HG02759 (cell line): Measurements from ENCODE around the gene CCDC33.

Experiments
- ATAC-seq: cut with Tn5 transposase; IDR thresholded peaks from one replicate; pipeline ENCODE4 v1.9.1; 2021; ENCODE audit warnings: mild to moderate bottlenecking, moderate library complexity; ENCODE audit not compliant: unreplicated experiment

Gene CCDC33

GRCh38 chr15:74376825-74377581, 140.9 kb downstream of the CCDC33 start:
- no peak for ATAC-seq

- ATAC-seq, result no peak
Measured at GRCh38 chr15:74377831-74378766, 142.0 kb downstream of the CCDC33 start.

- no peak for ATAC-seq
Measured at GRCh38 chr15:74378848-74379247, 142.7 kb downstream of the CCDC33 start.

- ATAC-seq, result no peak
Measured at GRCh38 chr15:74380361-74381189, 144.4 kb downstream of the CCDC33 start.

GRCh38 chr15:74381190-74381453, 145.0 kb downstream of the CCDC33 start:
- no peak for ATAC-seq

- ATAC-seq, result no peak
Measured at GRCh38 chr15:74381481-74381880, 145.4 kb downstream of the CCDC33 start.

- ATAC-seq, result no peak
Measured at GRCh38 chr15:74382004-74382816, 146.1 kb downstream of the CCDC33 start.

DNA sequence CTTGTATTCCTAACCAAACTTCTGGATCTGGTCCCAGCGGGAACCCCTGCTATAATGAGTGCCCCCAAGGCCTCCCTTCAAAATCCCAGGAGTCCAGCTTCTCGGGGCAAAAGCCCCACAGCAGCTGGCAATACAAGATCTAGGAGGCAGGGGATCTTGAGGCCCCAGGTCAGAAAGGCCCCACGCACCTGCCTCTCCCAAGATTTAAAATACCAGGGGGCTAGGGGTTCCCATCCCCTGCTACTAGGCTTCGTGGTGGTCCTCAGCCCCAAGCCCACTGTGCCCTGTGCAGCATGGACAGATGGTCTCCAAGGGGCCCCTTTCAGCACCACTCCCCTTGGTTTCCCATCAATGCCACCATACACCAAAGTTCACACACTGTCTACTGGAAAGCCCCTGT, 147.2 kb downstream of the CCDC33 start:
- ATAC-seq, result no peak

GRCh38 chr15:74383695-74384565, 147.8 kb downstream of the CCDC33 start:
- peak; percentile 37 for ATAC-seq

GRCh38 chr15:74384566-74384880, 148.4 kb downstream of the CCDC33 start:
- ATAC-seq, result no peak

- ATAC-seq, result peak; percentile 58
Measured at GRCh38 chr15:74384881-74385643, 148.9 kb downstream of the CCDC33 start.

DNA sequence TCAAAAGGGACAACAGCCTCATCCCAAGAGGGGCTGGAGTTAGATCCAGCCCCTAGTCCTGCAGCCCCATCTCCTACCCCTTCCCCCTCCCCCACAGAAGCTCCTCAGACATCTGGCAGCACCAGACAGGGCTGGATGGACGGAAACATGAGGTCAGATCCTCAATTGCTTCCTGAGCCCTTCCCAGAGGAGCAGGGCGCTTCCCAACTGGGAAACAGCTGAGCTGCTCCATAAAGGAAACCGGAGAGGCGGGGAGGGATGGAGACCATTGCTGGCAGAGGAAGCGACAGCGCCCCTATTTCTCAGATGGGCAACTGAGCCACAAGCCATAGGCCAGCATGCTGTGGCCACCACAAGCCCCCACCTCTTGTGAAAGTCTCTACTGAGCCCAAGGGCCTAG, 149.6 kb downstream of the CCDC33 start:
- ATAC-seq, result no peak
